ENCODE measurements around the gene DCDC2C.
"Not testable (repeated sequence)": the region's sequence is repeated elsewhere in the genome, so short reads cannot be mapped to it uniquely, and the experiment has no call there.

The DCDC2C gene

GRCh38 chr2:3774336-3774735 is 71.0 kb downstream of the DCDC2C start:
- DNase-seq (ENCODE audit: low read depth) = no peak

GRCh38 chr2:3776311-3776710 is 72.9 kb downstream of the DCDC2C start:
- no peak for DNase-seq (ENCODE audit: low read depth)

- no peak for DNase-seq (ENCODE audit: low read depth)
Observed at GRCh38 chr2:3777966-3778365, 74.6 kb downstream of the DCDC2C start.

- no peak for DNase-seq (ENCODE audit: low read depth)
Observed at GRCh38 chr2:3778851-3779495, 75.6 kb downstream of the DCDC2C start.

GRCh38 chr2:3779496-3780049 is 76.2 kb downstream of the DCDC2C start:
- no peak for DNase-seq (ENCODE audit: low read depth)

GRCh38 chr2:3780477-3781402 is 77.4 kb downstream of the DCDC2C start:
- peak; percentile 11 for DNase-seq (ENCODE audit: low read depth)

GRCh38 chr2:3784731-3785130 is 81.4 kb downstream of the DCDC2C start:
- no peak for DNase-seq (ENCODE audit: low read depth)

- DNase-seq (ENCODE audit: low read depth) = no peak
Observed at GRCh38 chr2:3785220-3785889, 82.0 kb downstream of the DCDC2C start.

- DNase-seq (ENCODE audit: low read depth) = no peak
Observed at GRCh38 chr2:3785890-3786273, 82.5 kb downstream of the DCDC2C start.

- no peak for DNase-seq (ENCODE audit: low read depth)
Observed at GRCh38 chr2:3787768-3788167, 84.4 kb downstream of the DCDC2C start.

- no peak for DNase-seq (ENCODE audit: low read depth)
Observed at GRCh38 chr2:3789256-3789655, 85.9 kb downstream of the DCDC2C start.

GRCh38 chr2:3793249-3793648 is 89.9 kb downstream of the DCDC2C start:
- no peak for DNase-seq (ENCODE audit: low read depth)

- no peak for DNase-seq (ENCODE audit: low read depth)
Observed at GRCh38 chr2:3801506-3801905, 98.1 kb downstream of the DCDC2C start.

GRCh38 chr2:3805201-3805939 is 102.0 kb downstream of the DCDC2C start:
- no peak for DNase-seq (ENCODE audit: low read depth)

- no peak for DNase-seq (ENCODE audit: low read depth)
Observed at GRCh38 chr2:3806168-3806567, 102.8 kb downstream of the DCDC2C start.

- no peak for DNase-seq (ENCODE audit: low read depth)
Observed at GRCh38 chr2:3806730-3807129, 103.4 kb downstream of the DCDC2C start.

- DNase-seq (ENCODE audit: low read depth) = no peak
Observed at GRCh38 chr2:3807853-3808252, 104.5 kb downstream of the DCDC2C start.

- no peak for DNase-seq (ENCODE audit: low read depth)
Observed at GRCh38 chr2:3814706-3815245, 111.4 kb downstream of the DCDC2C start.

GRCh38 chr2:3817144-3817543 is 113.8 kb downstream of the DCDC2C start:
- not testable (repeated sequence) for DNase-seq (ENCODE audit: low read depth)

GRCh38 chr2:3823748-3824147 is 120.4 kb downstream of the DCDC2C start:
- DNase-seq (ENCODE audit: low read depth) = no peak
